NCI-H1930 (cell line): ENCODE data around the gene MICAL3.

Source experiments
- DNase-seq, 2 experiments: peaks; one replicate each; lab custom pipeline; 2025; lab: John Stamatoyannopoulos, UW

The MICAL3 gene

GRCh38 chr22:17817511-17818065 is 206.8 kb downstream of the MICAL3 start:
- DNase-seq, result no peak

- no peak for DNase-seq
These were observed 207.3 kb downstream of the MICAL3 start for GRCh38 chr22:17817079-17817478.

DNA sequence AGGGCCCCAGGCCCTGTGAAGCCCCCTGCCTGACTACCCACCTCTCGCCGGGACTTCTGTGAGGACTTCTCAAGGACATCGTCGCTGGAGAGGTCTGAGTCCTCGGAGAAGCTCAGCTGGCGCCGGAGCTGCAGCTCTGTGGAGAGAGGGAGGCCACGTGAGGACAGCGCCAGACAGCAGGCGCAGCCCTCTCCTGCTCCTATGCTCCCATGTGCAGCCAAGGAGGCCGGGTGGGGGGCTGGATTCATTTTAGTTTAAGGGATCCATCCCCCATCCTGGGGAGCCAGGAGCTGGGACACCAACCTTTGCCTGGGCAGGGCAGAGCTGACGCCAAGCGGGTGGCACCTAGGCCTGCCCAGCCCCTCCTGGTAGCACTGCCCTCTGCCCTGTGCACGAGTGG is 207.7 kb downstream of the MICAL3 start:
- no peak for DNase-seq

- DNase-seq, result no peak
These were observed 208.6 kb downstream of the MICAL3 start for GRCh38 chr22:17815703-17816254.

- no peak for DNase-seq
These were observed 209.5 kb downstream of the MICAL3 start for GRCh38 chr22:17814830-17815229.

- DNase-seq, result no peak
These were observed 210.3 kb downstream of the MICAL3 start for GRCh38 chr22:17814084-17814483.

GRCh38 chr22:17811119-17811518 is 213.2 kb downstream of the MICAL3 start:
- no peak for DNase-seq

- DNase-seq, result no peak
These were observed 213.7 kb downstream of the MICAL3 start for GRCh38 chr22:17810570-17811116.

DNA sequence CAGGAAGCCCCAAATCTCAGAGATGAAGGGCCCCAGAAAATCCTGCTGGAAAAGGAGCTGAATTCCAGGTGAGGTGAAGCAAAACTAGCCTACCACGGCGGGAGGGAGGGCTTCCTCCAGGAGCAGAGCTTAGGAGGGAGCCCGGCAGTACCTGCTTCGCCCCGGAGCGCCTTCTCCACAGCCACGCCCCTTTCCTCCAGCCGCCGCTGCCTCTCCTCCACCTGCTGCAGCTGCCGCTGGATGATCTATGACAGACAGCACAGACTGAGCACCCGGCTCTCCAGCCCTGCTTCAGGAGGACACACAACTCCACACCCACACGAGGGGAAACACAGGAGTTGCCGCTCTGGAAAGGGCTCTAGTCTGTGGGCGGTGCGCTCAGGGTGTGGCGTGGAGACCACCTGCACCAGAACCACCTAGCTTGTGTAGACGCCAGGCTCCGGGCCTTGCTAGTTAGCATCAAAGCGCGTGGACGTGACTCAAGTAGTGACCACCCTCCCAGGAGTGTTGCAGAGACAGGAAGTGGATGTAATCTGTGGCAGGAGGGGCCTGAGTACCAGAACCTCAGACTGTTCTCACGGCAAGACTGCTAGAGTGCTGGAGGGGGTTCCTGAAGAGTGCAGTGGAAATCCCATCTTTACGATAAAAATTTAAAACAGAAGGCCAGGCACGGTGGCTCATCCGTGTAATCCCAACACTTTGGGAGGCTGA is 215.5 kb downstream of the MICAL3 start:
- DNase-seq, result no peak

DNA sequence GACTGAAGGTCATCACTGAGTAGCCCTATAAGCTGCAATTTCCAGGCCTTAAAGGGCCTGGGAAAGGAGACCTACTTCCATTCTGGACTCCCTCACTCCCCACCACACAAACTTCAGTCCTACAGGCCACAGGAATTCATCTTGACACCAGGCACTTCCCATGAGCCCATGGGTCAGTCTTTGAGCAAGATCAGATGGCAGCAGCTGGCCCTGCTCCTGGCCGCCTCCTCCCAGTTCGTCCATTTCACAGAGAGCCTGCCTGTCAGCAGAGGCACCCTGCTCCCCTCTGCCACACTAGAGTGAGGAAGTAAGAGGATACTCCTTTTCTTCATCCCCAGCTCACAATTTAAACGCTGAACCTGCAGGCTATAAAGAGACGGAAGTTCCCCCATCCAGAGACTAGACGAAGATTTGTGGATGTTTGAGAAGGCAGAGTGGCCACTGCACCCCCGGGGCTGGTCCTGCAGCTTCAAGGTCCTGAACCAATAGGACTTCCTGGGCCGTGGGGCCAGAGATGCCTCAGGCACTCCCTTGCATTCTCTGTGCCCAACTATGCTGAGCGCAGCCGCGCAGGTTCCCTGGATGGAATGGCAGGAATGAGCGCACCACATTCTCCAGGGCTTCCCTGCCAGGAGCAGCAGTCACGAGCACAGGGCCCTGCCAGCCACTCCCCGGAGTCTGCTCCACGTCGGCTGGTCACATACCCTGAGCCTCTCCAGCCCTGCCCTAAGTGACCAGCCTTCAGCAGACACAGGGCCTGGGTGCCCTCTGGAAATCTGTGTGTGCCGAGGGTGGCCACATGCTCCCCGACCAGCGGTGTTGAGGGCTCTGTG is 216.6 kb downstream of the MICAL3 start:
- DNase-seq, result no peak

DNA sequence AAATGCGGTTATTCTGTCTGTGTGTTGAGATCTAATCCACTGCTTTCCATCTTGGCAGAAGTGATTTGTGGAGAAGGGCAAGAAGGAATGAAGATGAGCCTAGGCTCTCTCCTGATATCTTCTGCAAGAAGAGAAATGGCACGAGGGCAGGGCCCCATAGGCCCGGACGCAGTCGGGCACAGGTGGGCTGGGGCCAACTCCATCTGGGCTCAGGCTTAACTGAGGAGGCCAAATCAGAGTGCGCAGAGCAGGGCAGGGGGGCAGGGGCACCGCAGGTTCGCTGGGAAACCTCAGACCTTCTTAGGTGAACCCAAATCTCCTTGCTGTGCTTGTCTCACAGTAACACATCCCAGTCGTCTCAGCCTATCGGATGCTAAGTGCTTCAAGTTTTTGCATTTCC is 217.3 kb downstream of the MICAL3 start:
- DNase-seq, result no peak

GRCh38 chr22:17806437-17806836 is 217.9 kb downstream of the MICAL3 start:
- no peak for DNase-seq

GRCh38 chr22:17804331-17805080 is 219.9 kb downstream of the MICAL3 start:
- no peak for DNase-seq

GRCh38 chr22:17803609-17804270 is 220.6 kb downstream of the MICAL3 start:
- DNase-seq, result no peak

GRCh38 chr22:17802822-17803221 is 221.5 kb downstream of the MICAL3 start:
- DNase-seq, result no peak

DNA sequence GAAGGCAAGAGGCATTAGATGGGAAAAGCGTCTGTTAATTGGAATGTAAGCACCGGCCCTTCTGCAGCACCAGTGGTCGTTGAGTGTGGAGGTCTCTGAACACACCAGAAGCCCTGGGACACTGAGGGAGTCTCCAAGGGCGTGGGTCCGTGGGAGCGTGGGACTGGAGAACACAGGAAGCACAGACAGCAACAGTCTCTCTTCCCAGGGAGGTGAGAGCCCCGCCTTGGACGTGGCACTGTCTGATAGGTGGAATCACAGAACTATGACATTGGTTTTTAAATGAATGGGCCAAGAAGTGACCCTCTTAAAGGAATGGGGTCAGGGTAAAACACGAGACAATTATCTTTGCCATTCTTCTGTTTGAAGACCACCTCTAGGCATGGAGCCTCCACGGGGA is 221.9 kb downstream of the MICAL3 start:
- DNase-seq, result no peak

DNA sequence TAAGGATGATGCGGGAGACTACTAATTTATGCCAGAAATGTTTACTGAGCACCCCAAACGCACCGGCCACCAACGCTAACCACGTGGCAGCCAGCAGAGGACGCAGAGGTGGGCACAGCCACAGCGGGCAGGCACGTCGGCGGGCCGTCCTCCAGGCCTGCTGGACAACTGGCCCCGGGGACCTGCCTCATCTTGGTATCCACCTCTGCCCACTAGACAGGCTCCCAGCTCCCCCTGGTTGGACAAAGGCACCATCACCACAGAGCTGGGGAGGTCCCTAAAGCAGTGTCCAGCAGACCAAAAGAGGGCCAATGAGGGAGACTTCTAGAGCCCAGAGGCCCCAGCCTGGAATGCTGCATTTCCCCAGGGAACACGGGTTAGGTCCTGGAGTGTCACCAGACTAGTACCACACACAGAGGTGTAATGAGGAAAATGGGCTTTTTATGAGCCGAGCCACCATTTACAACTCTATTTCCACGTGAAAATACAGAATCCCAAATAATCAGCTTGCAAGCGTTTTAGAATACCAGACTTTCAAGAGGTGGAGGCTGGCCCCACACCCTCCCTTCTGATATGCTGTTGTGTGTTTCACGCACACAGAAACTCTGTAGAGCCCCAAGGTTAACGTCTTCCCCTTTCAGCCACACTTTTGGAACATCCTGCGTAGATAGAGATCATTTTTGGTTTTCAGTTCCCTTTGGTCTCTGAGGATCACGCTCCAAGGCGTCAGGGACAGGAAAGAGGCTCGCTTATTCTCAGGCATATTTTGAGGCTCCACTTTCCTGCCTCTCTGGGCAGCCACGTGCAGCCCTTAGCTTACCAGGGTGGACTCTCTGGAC is 226.4 kb downstream of the MICAL3 start:
- DNase-seq, result no peak

DNA sequence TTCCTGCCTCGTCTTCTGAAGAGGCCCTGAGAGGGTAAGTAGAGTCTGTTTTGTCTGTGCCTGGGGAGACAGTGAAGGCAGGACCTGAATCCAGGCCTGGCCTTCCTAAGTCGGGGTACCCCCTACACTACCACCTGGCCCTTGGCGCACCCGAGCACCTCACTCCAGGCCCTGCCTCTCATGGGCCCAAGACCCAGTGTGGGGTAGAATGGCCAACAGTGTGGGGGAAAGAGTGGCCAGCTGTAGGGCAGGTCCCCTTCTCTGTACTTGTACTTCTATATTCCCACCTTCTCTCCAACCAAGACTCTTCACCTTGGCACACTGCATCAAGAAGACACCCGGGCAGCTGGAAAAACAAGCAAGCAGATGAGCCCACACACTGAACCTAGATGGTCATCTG is 227.7 kb downstream of the MICAL3 start:
- DNase-seq, result no peak

- DNase-seq, result no peak
These were observed 228.5 kb downstream of the MICAL3 start for GRCh38 chr22:17795661-17796548.
